ACHN (cell line): ENCODE results near the gene ADAMTSL4.

Experiments used
- DNase-seq: peaks from one replicate; pipeline ENCODE4 v3.0.0-alpha.2; 2015
- in situ Hi-C: cut with HindIII; loops from 2 replicates; pipeline ENCODE4 v1.10.0; 2017; ENCODE audit warnings: low sequenced_read_pairs, low pct_ligation_motif_present, low pct_unique_long_range_greater_than_20kb

Gene ADAMTSL4

DNA sequence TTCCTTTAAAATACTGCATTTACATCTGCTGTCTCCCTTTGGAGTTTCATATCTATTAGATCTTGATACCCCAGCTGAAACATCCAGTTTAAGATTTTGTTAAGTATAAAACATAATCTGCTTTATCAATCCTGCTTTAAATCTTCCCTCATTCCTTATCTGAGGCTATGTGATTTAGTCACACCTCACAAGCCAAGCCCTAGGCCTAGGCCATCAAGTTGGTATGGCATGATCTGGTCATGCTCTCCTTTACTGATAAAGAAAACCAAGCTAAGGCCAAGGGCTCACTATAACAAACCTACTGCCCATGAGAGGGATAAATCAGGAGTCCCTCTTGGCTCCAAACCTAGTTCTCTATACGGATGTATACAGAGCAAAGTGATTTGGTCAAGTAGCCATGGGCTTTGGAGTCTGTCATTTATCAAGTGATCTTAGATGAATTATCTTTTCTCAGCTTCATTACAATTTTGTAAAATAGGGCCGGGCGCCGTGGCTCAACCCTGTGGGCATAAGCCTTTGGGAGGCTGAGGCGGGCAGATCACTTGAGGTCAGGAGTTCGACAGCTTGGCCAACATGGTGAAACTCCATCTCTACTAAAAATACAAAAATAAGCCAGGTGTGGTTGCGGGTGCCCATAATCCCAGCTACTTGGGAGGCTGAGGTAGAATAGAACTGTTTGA is 57.4 kb downstream of the ADAMTSL4 start:
- DNase-seq = no peak
- in situ Hi-C loops = no loop called here

GRCh38 chr1:150609732-150610131 is 60.5 kb downstream of the ADAMTSL4 start:
- no peak for DNase-seq
- in situ Hi-C loops = no loop called here
